ENCODE measurements around the gene ZBTB25. TPM values are rescaled to one million over a fixed set of nuclear protein-coding genes. Genes with fewer than 3 reads are reported as not detected.

Gene ZBTB25
- total RNA-seq, 1 donor from 2014 or later: 20.6 TPM

- no peak for TF ChIP-seq CTCF (IDR thresholded peaks at IDR 0.05; ENCODE audit: unreplicated experiment)
- Mint-ChIP-seq H3K27me3 (ENCODE audit: low read depth) (no peaks in the 10 kb centered on the region), H3K36me3 (peaks cover 3% of the 10 kb centered on the region), H3K9me3 (no peaks in the 10 kb centered on the region), H3K4me3 (no peak overlapping the region), H3K27ac (no peak overlapping the region), H3K4me1 (peaks cover 27% of the 10 kb centered on the region)
- DNase-seq (ENCODE audit: low spot score in 2 of 2, unreplicated experiment in 2 of 2): no peak
Observed at GRCh38 chr14:64468451-64468850, 35.2 kb downstream of the ZBTB25 start.

- Mint-ChIP-seq H3K4me3 (no peak overlapping the region), H3K27ac (no peak overlapping the region), H3K9me3 (no peaks in the 10 kb centered on the region), H3K4me1 (peaks cover 24% of the 10 kb centered on the region), H3K27me3 (ENCODE audit: low read depth) (no peaks in the 10 kb centered on the region), H3K36me3 (peaks cover 3% of the 10 kb centered on the region)
- DNase-seq (ENCODE audit: low spot score in 2 of 2, unreplicated experiment in 2 of 2): no peak
- TF ChIP-seq CTCF (IDR thresholded peaks at IDR 0.05; ENCODE audit: unreplicated experiment): no peak
Observed at GRCh38 chr14:64467566-64467965, 36.1 kb downstream of the ZBTB25 start.

GRCh38 chr14:64467101-64467500 is 36.5 kb downstream of the ZBTB25 start:
- DNase-seq (ENCODE audit: low spot score in 2 of 2, unreplicated experiment in 2 of 2): no peak
- Mint-ChIP-seq H3K9me3 (no peaks in the 10 kb centered on the region), H3K4me1 (peaks cover 24% of the 10 kb centered on the region), H3K36me3 (peaks cover 3% of the 10 kb centered on the region), H3K27me3 (ENCODE audit: low read depth) (no peaks in the 10 kb centered on the region), H3K27ac (no peak overlapping the region), H3K4me3 (no peak overlapping the region)
- TF ChIP-seq CTCF (IDR thresholded peaks at IDR 0.05; ENCODE audit: unreplicated experiment): no peak

GRCh38 chr14:64465831-64466554 is 37.6 kb downstream of the ZBTB25 start:
- H3K27me3 Mint-ChIP-seq (ENCODE audit: low read depth): no peaks in the 10 kb centered on the region
- peak overlapping the region; percentile 77 for H3K4me3 Mint-ChIP-seq
- no peaks in the 10 kb centered on the region for H3K9me3 Mint-ChIP-seq
- H3K27ac Mint-ChIP-seq: peak overlapping the region; percentile 35
- TF ChIP-seq CTCF (IDR thresholded peaks at IDR 0.05; ENCODE audit: unreplicated experiment): no peak
- peaks cover 18% of the 10 kb centered on the region for H3K4me1 Mint-ChIP-seq
- H3K36me3 Mint-ChIP-seq: peaks cover 5% of the 10 kb centered on the region
- peak in 1 of 2 experiments; percentile 52 for DNase-seq (ENCODE audit: low spot score in 2 of 2, unreplicated experiment in 2 of 2)

- H3K27me3 Mint-ChIP-seq (ENCODE audit: low read depth): no peaks in the 10 kb centered on the region
- peak within 1 kb of the TSS; percentile 35 for H3K27ac Mint-ChIP-seq
- H3K4me1 Mint-ChIP-seq: peaks cover 18% of the 10 kb centered on the region
- H3K4me3 Mint-ChIP-seq: peak within 1 kb of the TSS; percentile 77
- peaks cover 6% of the 10 kb centered on the region for H3K36me3 Mint-ChIP-seq
- no peaks in the 10 kb centered on the region for H3K9me3 Mint-ChIP-seq
- peak; percentile 82 to 86 for DNase-seq (ENCODE audit: low spot score in 2 of 2, unreplicated experiment in 2 of 2)
- TF ChIP-seq CTCF (IDR thresholded peaks at IDR 0.05; ENCODE audit: unreplicated experiment): no peak
Observed at GRCh38 chr14:64465191-64465822, 38.3 kb downstream of the ZBTB25 start, which contains the start of gene AKAP5. Gene AKAP5 (plus strand): TSS chr14:64465499. CDS start chr14:64468395, 2,896 bp downstream.
